Activated CD4-positive, alpha-beta T cell treated with anti-CD3 and anti-CD28 coated beads, Interleukin-2, amount 50 U/mL, for 1 hour (primary cell): Measurements from ENCODE around the gene CLEC17A.
A peak's percentile ranks its signal among the peaks of the same experiment; 100 is the strongest.
"Not testable (repeated sequence)": the region's sequence is repeated elsewhere in the genome, so short reads cannot be mapped to it uniquely, and the experiment has no call there.

Experiments
- DNase-seq: peaks from one replicate; pipeline ENCODE4 v3.0.0-alpha.2; 2020

Gene CLEC17A

GRCh38 chr19:14559916-14560775 is 22.7 kb upstream of the CLEC17A start:
- DNase-seq = no peak

GRCh38 chr19:14560776-14561108 is 22.1 kb upstream of the CLEC17A start:
- no peak for DNase-seq

DNA sequence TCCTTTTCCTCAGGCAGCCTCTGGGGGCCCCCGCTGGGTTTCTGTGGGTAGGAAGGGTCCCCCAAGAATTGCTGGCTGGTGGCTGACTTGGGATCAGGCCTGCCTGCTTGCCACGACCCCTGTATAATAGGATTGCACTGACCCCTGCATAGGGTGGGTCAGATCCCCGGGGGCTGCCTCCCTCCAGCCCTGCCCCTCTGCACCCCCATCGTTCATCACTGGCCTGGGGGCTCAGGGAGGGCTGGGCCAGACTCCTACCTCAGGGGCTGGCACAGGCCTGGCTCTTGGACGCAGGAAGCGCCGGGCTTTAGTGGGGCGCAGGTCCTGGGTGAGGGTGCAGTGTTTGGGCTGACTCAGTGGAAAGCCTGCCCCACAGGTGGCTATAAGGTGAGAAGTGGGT is 21.6 kb upstream of the CLEC17A start:
- DNase-seq = no peak

GRCh38 chr19:14561847-14562351 is 21.0 kb upstream of the CLEC17A start:
- no peak for DNase-seq

- no peak for DNase-seq
These were observed 20.0 kb upstream of the CLEC17A start for GRCh38 chr19:14562660-14563589.

DNA sequence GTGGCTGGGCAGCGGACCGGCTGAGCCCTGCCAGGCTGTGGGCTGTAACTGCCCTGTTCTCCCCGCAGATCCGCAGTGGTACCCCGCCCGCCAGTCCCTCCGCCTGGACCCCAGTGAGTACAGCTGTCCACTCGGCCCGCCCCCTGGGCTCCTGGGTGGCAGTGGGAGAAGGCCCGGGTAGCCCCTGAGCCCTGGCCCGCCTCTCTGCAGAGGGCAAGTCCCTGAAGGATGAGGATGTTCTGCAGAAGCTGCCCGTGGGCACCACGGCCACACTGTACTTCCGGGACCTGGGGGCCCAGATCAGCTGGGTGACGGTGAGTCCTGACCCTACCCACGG is 19.3 kb upstream of the CLEC17A start:
- no peak for DNase-seq

DNA sequence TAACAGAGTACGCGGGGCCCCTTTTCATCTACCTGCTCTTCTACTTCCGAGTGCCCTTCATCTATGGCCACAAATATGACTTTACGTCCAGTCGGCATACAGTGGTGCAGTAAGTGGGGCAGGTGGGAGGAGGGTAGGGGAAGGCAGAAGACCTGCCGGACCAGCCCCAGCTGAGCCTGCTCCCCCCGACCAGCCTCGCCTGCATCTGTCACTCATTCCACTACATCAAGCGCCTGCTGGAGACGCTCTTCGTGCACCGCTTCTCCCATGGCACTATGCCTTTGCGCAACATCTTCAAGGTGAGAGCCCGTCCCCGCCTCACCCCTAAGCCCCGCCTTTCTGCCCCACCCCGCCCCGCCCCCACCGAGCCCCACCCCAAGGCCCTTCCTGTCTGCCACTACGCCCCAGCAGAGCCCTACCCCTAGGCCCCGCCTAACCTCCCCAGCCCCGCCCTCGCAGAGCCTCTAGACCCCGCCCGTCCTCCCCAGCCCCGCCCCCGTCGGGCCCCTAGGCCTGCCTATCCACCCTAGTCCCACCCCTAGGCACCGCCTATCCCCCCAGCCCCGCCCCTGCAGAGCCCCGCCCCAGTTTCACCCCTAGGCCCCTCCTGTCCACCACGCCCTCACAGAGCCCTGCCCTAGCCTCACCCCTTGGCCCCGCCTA is 18.8 kb upstream of the CLEC17A start:
- peak; percentile 42 for DNase-seq

DNA sequence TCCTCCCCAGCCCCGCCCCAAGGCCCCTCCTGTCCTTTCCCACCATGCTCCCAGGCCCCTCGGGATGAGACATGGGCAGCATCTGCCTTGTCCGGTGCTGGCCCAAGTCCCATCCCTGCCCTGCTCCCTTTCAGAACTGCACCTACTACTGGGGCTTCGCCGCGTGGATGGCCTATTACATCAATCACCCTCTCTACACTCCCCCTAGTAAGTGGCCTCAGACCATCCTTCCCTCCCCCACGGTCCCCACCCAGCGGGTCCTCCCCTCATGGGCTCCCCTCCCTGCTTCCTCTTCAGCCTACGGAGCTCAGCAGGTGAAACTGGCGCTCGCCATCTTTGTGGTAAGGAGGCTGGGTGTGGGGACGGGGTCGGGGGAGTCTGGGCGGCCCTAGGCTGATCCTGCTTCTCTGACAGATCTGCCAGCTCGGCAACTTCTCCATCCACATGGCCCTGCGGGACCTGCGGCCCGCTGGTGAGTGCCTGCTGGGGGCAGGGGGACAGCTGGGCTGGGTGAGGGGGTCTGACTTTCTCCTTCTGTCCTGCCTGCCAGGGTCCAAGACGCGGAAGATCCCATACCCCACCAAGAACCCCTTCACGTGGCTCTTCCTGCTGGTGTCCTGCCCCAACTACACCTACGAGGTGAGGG is 18.1 kb upstream of the CLEC17A start:
- DNase-seq = not testable (repeated sequence)

DNA sequence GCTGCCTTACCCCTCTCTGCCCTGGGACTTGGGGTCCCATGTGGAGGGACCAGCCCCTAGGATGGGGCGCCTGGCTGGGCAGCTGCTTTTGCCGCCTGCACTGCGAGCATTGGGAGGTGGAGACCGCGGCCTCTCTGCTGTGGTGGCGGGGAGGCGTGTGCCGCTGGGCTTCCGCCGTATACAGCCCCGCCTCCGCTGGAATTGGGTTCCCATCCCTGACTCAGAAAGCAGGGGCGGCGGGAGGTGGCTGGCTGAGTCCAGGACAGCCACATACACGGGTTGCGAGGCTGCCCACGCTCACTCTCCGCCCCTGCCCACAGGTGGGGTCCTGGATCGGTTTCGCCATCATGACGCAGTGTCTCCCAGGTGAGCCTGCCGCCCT is 17.6 kb upstream of the CLEC17A start:
- no peak for DNase-seq

DNA sequence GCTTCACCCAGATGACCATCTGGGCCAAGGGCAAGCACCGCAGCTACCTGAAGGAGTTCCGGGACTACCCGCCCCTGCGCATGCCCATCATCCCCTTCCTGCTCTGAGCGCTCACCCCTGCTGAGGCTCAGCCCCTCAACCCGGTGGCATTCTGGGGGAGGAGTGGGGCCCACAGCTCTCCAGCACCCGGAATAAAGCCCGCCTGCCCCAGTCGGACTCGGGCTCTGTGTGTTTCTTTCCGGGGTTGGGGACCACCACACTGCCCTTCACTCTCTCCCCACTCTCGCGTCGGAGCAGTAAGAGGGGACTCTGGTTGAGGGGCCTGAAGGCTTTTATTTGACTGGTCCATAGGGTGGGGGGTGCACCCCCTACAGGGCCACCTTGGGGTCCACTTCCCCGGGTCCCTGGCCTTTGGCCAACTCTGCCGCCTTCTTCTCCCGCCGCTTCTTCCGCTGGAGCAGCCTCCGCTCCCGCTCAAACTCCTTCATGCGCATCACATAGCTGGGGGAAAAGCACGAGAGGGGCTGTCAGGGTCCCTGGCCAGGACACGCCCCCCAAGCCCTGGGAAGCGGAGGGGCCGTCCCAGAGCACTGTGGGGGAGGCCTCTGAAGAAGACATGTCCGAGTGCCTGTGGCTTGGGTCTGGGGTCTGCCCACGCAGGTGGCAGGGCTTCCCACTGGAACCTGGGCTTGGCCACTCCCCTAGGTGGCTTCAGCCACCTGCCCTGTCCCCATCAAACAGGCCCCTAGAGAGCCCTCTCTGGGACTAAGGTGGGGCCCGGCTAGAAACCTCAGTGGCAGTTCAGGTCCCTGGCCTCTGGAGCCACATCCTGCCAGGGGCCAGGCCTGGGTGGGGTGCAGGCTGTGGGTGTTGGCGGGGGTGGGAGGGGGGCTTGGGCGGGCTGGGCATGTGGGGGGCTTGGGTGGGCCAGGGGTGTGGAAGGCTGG is 16.8 kb upstream of the CLEC17A start:
- DNase-seq = no peak

DNA sequence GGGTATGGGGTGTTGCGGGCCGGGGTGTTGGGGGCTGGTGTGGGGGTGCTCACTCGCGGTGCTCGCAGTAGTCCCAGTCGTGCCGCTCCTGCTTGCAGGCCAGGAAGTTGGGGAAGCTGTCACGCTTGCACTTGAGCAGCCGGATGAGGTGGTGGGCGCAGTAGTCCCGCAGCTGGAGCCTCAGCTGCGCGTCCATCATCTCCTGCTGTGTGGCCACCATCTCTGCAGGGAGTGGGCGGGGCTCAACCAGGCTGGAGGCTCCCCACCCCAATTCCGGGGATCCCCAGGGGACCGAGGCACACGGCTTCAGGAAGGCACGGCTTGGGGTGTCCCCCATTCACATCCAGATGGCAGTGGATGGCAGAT is 16.2 kb upstream of the CLEC17A start:
- no peak for DNase-seq

DNA sequence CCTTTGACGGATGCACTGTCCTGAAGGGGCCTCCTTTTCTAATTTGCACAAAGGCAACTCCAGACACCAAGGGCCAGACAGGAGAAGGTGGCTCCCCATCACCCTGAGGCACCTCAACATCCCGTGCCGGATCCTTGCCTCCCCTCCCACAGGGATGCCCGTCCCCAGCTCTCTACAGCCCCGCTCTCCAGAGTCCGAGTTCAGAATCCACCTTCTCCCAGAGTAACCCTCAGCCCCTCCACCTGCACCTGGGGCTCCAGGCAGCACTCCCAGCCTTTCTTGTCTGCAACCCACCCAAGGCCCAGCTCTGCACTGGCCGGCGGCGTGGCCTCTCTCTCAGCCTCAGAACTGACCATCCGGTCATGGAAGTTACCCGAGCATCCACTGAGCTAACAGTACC is 15.8 kb upstream of the CLEC17A start:
- DNase-seq = no peak

GRCh38 chr19:14570864-14571527 is 11.9 kb upstream of the CLEC17A start:
- DNase-seq = no peak

DNA sequence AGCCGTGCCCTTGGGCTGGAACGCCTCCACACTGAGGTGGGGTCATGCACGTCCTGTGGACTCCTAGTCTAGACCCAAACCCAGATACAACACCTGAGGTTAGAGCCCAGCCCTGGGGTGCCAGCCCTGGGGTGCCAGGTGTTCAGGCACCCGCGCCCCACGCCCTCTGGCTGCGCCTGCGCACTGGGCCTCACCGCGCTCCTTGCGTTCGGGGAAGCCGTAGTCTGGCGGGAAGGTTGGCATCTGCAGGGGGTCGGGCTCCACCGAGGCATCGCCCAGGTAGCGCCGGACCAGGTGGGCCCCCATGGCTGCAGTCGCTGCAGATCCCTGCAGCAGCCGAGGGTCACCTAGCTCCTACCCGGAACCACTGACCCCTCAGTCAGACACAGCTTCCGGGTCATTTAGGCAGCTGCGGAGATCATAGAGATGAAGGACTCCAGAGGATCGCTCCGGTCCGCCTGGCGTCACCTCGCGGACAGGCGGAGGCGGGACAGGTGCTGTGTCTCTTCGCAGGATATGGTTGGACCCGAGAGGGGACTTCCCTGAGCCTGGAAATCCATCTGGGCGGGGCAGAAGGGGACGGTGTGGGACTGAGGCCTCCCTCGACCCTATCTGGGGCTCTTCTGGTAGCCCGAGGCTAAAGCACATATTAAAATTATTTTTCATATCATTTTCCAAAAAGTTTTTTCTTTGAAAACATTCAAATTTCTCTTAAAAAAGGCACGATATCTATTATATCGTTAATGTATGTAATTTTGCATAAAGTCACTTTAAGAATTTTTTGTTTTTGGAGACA is 11.0 kb upstream of the CLEC17A start, which contains the start of gene NDUFB7:
TSS of gene NDUFB7 (minus strand) at position 372 of the 796 bp plus-strand sequence. CDS start at position 306, 66 bp downstream.
- peak; percentile 83 for DNase-seq

DNA sequence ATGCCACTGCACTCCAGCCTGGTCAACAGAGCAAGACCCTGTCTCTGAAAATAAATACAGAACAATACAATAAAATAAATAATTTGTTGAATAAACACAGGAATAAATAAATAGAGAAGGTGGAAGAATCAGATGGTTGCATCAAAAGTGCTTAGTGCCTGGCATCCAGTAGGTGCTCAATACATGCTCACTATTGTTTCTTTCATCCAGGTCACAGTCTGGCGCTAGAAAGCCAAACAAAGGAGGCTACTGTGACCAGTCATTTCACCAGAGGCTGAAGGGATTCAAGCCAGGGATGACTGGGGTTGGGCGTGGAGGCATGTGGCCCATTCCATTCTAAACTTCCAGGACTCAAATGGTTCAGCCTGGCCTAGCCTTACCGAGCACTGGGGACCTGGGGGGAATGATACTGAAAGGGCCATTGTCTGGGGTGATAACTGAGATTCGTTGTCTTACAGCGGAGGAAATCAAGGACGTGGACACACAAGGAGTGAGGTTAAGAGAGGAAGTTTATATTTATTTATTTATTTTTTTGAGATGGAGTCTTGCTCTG is 7.4 kb upstream of the CLEC17A start:
- no peak for DNase-seq

DNA sequence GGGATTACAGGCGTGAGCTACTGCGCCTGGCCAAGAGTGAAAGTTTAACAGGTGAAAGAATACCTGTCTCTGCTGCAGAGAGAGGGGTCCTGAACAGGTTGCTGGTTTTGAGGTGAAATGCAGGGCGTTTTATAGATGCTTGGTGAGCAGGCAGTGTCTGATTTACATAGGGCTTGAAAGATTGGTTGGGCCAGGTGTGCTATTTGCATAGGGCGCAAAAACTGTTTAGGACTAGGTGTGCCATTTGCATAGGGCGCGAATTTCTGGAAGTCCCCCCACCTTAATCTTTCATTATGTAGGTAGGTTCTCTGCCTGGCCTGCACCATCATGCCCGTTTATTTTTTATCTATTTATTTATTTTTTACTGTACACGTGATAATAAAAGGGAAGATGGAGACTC is 6.5 kb upstream of the CLEC17A start:
- no peak for DNase-seq

DNA sequence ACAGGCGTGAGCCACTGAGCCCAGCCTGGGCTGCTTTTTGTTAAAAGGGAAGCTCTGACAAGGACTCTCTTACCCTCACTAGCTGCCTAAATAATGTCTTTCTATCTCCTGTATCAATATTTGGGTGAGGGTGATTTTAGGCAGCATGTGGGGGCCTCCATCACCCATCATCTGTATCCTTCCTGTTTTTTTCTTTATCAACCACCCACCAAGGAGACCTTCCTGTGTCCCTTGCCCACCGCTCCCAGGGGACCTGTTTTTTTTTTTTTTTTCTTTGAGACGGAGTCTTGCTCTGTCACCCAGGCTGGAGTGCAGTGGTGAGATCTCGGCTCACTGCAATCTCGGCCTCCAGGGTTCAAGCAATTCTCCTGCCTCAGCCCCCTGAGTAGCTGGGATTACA is 5.6 kb upstream of the CLEC17A start:
- DNase-seq = no peak

DNA sequence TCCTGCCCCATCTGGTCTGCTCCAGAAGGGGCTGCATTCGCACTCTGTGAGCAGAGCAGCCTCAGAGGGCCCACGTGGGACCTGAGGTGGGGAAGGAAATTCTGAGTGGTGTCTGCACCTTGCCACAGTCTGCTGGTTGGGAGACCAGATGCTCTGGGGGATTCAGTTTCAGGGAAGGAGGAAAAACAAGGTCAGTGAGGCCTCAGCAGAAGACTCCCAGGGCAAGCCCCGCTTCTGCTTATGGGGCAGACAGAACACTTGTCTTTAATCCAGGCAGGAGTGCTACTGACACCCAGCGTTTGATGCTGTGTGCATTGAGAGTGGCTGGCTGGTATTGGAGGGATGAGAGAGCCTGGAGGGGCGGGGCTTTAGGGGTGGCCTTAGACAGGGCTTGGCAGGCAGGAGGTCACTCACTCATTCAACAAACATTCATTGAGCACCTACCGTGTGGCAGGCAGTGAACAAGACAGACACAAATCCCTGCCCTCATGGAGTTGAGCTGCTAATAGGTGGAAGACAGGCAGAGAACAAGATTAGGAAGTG is 4.9 kb upstream of the CLEC17A start:
- DNase-seq = no peak

GRCh38 chr19:14580623-14581237 is 2.2 kb upstream of the CLEC17A start:
- DNase-seq = no peak
